ENCODE results near the gene SLC8A3. TPM values are rescaled to one million over a fixed set of nuclear protein-coding genes. Genes with fewer than 3 reads are reported as not detected.

SLC8A3 gene
- polyA plus RNA-seq, 1 of the 3 experiments (the other 2 are of a cell fraction), result 0.26 TPM

- Histone ChIP-seq H3K36me3 (replicated peaks in 1 of 2; ENCODE audit: control insufficient read depth in 1 of 2, insufficient read depth in 2 of 2, low read length in 1 of 2) (no peaks in the 10 kb centered on the region), H3K27me3 (ENCODE audit: insufficient read depth) (no peaks in the 10 kb centered on the region), H3K9me2 (no peaks in the 10 kb centered on the region), H3F3A (replicated peaks; ENCODE audit: insufficient read depth) (no peaks in the 10 kb centered on the region), H3K9ac (no peak overlapping the region), H3K4me1 (ENCODE audit: control insufficient read depth in 1 of 2, insufficient read depth in 2 of 2, low read depth in 1 of 2, low read length in 1 of 2) (no peaks in the 10 kb centered on the region), H3K27ac (ENCODE audit: low read depth in 2 of 2, low read length in 1 of 2) (no peak overlapping the region), H3K4me3 (ENCODE audit: low read depth in 2 of 2, low read length in 1 of 2) (no peak overlapping the region), H4K20me1 (ENCODE audit: insufficient read depth) (no peaks in the 10 kb centered on the region), H2AFZ (ENCODE audit: low read depth) (no peak overlapping the region), H3K79me2 (ENCODE audit: insufficient read depth) (no peaks in the 10 kb centered on the region), H3K4me2 (no peak overlapping the region), H3K9me3 (no peaks in the 10 kb centered on the region)
- no peak for TF ChIP-seq POLR2AphosphoS5 (IDR thresholded peaks at IDR 0.05; ENCODE audit: low read depth, low read length)
- TF ChIP-seq ELF1 (IDR thresholded peaks at IDR 0.05), result no peak
- no peak for TF ChIP-seq USF1 (IDR thresholded peaks at IDR 0.05; ENCODE audit: borderline replicate concordance, low read depth)
- TF ChIP-seq EZH2phosphoT487 (IDR thresholded peaks at IDR 0.05; ENCODE audit: borderline replicate concordance, low read depth), result no peak
- TF ChIP-seq, protein P1, sequence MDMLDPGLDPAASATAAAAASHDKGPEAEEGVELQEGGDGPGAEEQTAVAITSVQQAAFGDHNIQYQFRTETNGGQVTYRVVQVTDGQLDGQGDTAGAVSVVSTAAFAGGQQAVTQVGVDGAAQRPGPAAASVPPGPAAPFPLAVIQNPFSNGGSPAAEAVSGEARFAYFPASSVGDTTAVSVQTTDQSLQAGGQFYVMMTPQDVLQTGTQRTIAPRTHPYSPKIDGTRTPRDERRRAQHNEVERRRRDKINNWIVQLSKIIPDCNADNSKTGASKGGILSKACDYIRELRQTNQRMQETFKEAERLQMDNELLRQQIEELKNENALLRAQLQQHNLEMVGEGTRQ (IDR thresholded peaks at IDR 0.05; ENCODE audit: borderline replicate concordance, low read depth, low read length), result no peak
- no peak for TF ChIP-seq CHD2 (IDR thresholded peaks at IDR 0.05; ENCODE audit: low read length, partially characterized antibody)
- TF ChIP-seq MEF2A (IDR thresholded peaks at IDR 0.05; ENCODE audit: borderline replicate concordance, low read depth), result no peak
- TF ChIP-seq JUND (IDR thresholded peaks at IDR 0.05), result no peak
- no peak for TF ChIP-seq NRF1 (IDR thresholded peaks at IDR 0.05; ENCODE audit: low read depth, low read length)
- no peak for TF ChIP-seq NFIC (IDR thresholded peaks at IDR 0.05; ENCODE audit: borderline replicate concordance)
- TF ChIP-seq TCF12 (IDR thresholded peaks at IDR 0.05), result no peak
- TF ChIP-seq RAD21 (IDR thresholded peaks at IDR 0.05; ENCODE audit: low read length), result no peak
- TF ChIP-seq FOXJ3 (CRISPR knock-in tag; IDR thresholded peaks at IDR 0.05), result no peak
- no peak for TF ChIP-seq TEAD4 (IDR thresholded peaks at IDR 0.05; ENCODE audit: borderline replicate concordance, insufficient read depth)
- DNase-seq, result no peak
- ChIA-PET POLR2A (interaction anchor here (1.0 kb wide), 1 partner anchor 11 kb away, joined by 3 read pairs; no protein-coding TSS in a partner anchor), CTCF (interaction anchor here (0.6 to 5.9 kb wide), 11 partner anchors 19 to 285 kb away, joined by 3 to 51 read pairs (median 4); no protein-coding TSS in a partner anchor)
- WGBS (ENCODE audit: low lambda C conversion rate), result 25% methylated on average over 3 of the region's 3 CpGs
These were observed 156.3 kb downstream of the SLC8A3 start for GRCh38 chr14:70032447-70032846.

DNA sequence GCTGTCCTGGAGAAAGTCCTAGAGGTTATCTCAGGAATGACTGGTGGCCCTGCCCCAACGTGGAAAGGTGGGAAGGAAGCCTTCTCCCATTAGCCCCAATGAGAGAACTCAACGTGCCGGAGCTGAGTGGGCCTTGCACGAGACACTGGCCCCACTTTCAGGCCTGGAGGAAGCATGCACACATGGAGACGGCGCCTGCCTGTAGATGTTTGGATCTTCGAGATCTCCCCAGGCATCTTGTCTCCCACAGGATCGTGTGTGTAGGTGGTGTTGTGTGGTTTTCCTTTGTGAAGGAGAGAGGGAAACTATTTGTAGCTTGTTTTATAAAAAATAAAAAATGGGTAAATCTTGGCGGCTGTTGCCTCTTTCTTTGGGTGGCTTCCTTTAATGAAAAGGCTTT lies 156.7 kb downstream of the SLC8A3 start:
- H3K4me3 ChIP-seq (ENCODE audit: low read depth in 2 of 2, low read length in 1 of 2), result no peak overlapping the region
- no peaks in the 10 kb centered on the region for H3F3A ChIP-seq (replicated peaks; ENCODE audit: insufficient read depth)
- 36% methylated on average over 9 of the region's 9 CpGs for WGBS (ENCODE audit: low lambda C conversion rate)
- H3K9ac ChIP-seq, result no peak overlapping the region
- no peaks in the 10 kb centered on the region for H3K9me2 ChIP-seq
- ChIA-PET POLR2A (interaction anchor here (1.0 kb wide), 1 partner anchor 11 kb away, joined by 3 read pairs; no protein-coding TSS in a partner anchor), CTCF (interaction anchor here (0.6 to 5.9 kb wide), 7 partner anchors 18 to 285 kb away, joined by 3 to 51 read pairs (median 5); no protein-coding TSS in a partner anchor)
- H4K20me1 ChIP-seq (ENCODE audit: insufficient read depth), result no peaks in the 10 kb centered on the region
- no peak overlapping the region for H3K4me2 ChIP-seq
- no peak overlapping the region for H2AFZ ChIP-seq (ENCODE audit: low read depth)
- no peak overlapping the region for H3K27ac ChIP-seq (ENCODE audit: low read depth in 2 of 2, low read length in 1 of 2)
- H3K9me3 ChIP-seq, result no peaks in the 10 kb centered on the region
- no peaks in the 10 kb centered on the region for H3K27me3 ChIP-seq (ENCODE audit: insufficient read depth)
- no peak for TF ChIP-seq EZH2phosphoT487 (IDR thresholded peaks at IDR 0.05; ENCODE audit: borderline replicate concordance, low read depth)
- no peaks in the 10 kb centered on the region for H3K36me3 ChIP-seq (replicated peaks in 1 of 2; ENCODE audit: control insufficient read depth in 1 of 2, insufficient read depth in 2 of 2, low read length in 1 of 2)
- H3K79me2 ChIP-seq (ENCODE audit: insufficient read depth), result no peaks in the 10 kb centered on the region
- no peak for DNase-seq
- H3K4me1 ChIP-seq (ENCODE audit: control insufficient read depth in 1 of 2, insufficient read depth in 2 of 2, low read depth in 1 of 2, low read length in 1 of 2), result no peaks in the 10 kb centered on the region

Data from SK-N-SH (cell line).